IPS DF 6.9 (cell line): ENCODE results near the gene UTS2R.
A peak's percentile ranks its signal among the peaks of the same experiment; 100 is the strongest.
"Not testable (repeated sequence)": the region's sequence is repeated elsewhere in the genome, so short reads cannot be mapped to it uniquely, and the experiment has no call there.

Experiments used
- DNase-seq: peaks from one replicate; pipeline ENCODE4 v3.0.0-alpha.2; 2013; ENCODE audit warnings: low read depth, low spot score
- H3K27ac ChIP-seq: one replicate; pipeline ENCODE4 v1.5.1; 2013; ENCODE audit warnings: low read length, control low read depth
- H3K27me3 ChIP-seq: 2 replicates; pipeline ENCODE4 v1.6.1; 2013; ENCODE audit warnings: mild to moderate bottlenecking, low read length; ENCODE audit not compliant: control insufficient read depth, insufficient read depth
- H3K36me3 ChIP-seq: 2 replicates; pipeline ENCODE4 v1.6.1; 2013; ENCODE audit warnings: low read length; ENCODE audit not compliant: control insufficient read depth, insufficient read depth
- H3K4me1 ChIP-seq: 2 replicates; pipeline ENCODE4 v1.6.1; 2013; ENCODE audit warnings: low read length; ENCODE audit not compliant: control insufficient read depth, insufficient read depth
- H3K4me3 ChIP-seq: 2 replicates; pipeline ENCODE4 v1.5.1; 2013; ENCODE audit warnings: mild to moderate bottlenecking, low read length
- H3K9me3 ChIP-seq: 2 replicates; pipeline ENCODE4 v1.6.1; 2013; ENCODE audit warnings: low read length, inconsistent platforms; ENCODE audit not compliant: control insufficient read depth, insufficient read depth
- WGBS: extraction: QIAGEN DNeasy Blood & Tissue Kit; methylation state at CpG from one replicate; pipeline ENCODE4 v1.1.7; 2013; ENCODE audit warnings: mixed read lengths, missing lambda C conversion rate; ENCODE audit not compliant: insufficient read length, insufficient coverage; 5-methylcytosine and 5-hydroxymethylcytosine counted together

The UTS2R gene

DNA sequence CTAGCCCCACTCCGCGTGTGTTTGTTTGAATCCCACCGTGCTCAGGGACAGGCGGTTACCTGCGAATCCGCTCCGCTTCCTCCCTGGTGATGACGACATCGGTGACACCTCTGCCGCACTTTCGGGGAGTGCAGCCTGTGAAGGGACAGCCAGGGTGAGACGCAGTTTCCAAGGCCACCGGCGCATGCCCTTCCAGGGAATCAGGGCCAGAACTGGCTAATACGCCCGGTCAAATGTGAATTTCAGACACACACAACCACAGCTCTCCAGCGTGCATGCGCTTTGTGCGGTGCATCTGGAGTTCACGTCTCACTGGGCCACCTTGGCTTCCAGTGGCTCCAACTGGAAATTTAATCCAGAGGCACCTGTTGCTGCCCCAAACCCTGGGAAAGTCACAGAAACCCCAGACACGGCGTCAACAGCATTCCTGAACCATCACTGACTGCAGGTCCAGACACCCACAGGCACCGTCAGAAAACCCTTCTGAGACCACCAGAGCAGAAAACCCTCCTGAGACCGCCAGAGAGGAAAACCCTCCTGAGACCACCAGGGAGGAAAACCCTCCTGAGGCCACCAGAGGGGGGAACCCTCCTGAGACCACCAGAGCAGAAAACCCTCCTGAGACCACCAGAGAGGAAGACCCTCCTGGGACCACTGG, 40.0 kb downstream of the UTS2R start:
- no CpG with 5 or more reads among the region's 24 CpGs for WGBS
- no peak overlapping the region for H3K27ac ChIP-seq
- H3K4me3 ChIP-seq = no peak overlapping the region
- DNase-seq = no peak
- no peaks in the 10 kb centered on the region for H3K36me3 ChIP-seq
- H3K9me3 ChIP-seq = no peaks in the 10 kb centered on the region
- H3K27me3 ChIP-seq = no peaks in the 10 kb centered on the region
- H3K4me1 ChIP-seq = no peaks in the 10 kb centered on the region

DNA sequence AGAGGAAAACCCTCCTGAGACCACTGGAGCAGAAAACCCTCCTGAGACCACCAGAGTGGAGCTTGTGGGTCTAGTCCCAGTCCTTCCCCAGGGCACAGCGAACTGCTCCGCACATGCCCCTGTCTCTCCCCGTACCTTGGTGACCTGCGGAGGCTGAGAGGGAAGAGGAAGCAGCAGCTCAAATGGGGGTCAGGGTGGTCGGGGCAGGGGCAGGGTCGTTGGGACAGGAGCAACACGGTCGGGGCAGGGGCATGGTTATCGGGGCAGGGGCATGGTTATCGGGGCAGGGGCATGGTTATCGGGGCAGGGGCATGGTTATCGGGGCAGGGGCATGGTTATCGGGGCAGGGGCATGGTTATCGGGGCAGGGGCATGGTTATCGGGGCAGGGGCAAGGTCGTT, 40.5 kb downstream of the UTS2R start:
- WGBS = no CpG with 5 or more reads among the region's 16 CpGs
- H3K27ac ChIP-seq, DNase-seq, H3K27me3 ChIP-seq, H3K4me1 ChIP-seq, H3K4me3 ChIP-seq, H3K9me3 ChIP-seq, H3K36me3 ChIP-seq: not testable (repeated sequence)

DNA sequence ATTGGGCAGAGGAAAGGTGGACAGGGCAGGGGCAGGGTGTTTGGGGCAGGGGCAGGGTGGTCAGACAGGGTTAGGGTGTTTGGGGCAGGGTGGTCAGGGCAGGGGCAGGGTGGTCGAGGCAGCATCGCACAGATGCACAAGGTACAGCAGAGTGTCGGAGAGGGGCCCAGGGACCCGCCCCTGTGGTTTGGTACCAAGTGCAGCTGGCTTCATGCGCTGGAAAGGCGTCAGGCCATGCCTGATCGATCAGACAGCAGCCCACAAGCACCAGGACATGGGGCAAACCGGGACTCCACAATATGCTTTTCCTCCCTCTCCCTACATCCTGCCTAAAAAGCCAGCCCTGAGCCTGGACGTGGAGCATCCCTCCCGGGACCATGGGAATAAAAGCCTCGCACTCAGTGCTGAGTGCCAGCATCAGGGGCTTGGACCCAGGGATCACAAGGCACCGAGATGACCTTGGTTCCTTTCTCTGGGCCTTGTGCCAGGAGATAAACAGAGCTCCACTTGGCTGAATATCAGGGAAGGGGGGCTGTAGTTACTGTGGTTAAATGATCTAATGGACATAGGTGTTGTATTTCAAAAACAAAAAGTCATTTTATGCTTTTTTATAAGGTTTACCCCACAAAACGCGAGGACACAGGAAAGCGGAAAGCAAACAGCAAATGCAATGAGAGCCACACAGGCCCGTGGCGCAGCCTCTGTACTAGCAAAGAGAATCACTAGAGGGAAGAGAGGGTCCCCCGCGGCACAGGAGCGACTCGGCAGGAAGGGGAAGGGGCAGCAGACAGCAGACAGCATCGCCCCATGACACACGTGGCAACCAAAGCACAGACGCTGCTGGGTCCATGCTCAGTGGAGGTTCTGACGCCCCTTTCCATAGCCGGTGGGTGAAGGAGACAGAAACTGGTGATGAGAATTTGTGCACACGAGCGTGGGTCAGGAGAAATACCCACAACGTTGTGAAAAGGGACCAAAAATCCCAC, 41.3 kb downstream of the UTS2R start:
- Histone ChIP-seq H3K4me3 (no peak overlapping the region), H3K9me3 (no peaks in the 10 kb centered on the region), H3K27ac (no peak overlapping the region), H3K27me3 (no peaks in the 10 kb centered on the region), H3K4me1 (no peaks in the 10 kb centered on the region), H3K36me3 (no peaks in the 10 kb centered on the region)
- WGBS = no CpG with 5 or more reads among the region's 29 CpGs
- DNase-seq = no peak

DNA sequence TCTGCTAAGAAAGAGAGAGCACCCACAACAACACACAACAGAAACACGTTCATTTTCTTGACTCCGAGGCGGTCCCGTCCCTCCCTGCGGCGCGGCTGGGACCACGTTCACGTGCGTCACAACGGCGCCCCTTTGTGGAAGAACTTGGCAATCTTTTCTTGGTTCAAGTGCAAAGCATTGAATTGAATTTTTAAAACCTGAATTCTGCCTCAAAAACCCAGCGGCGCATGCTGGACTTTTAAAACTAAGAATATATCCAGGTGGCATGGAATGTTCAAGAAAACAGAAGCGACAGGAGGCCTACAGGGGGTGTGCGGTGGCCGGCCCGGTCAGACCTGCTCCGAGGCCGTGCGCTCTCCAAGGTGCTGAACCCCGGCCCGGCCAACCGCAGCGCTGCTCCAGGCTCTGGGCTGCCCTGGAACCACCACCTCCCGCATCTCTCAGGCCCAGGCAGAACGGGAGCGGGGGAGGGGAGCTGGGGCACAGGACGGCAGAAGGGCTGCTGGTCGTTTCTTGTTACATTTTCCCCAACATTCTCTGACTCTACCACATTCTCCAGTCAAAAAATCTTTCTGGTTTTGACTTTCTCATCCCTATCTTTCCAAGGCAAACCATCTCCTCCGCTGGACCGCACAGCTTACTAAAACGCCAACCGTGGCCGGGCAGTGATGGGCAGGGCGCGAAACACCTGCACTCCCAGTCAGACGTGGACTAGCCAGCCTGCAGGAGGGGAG, 43.1 kb downstream of the UTS2R start:
- peak; percentile 63 for DNase-seq
- Histone ChIP-seq H3K9me3 (no peaks in the 10 kb centered on the region), H3K36me3 (no peaks in the 10 kb centered on the region), H3K4me1 (no peaks in the 10 kb centered on the region), H3K4me3 (no peak overlapping the region), H3K27ac (no peak overlapping the region), H3K27me3 (no peaks in the 10 kb centered on the region)
- no CpG with 5 or more reads among the region's 38 CpGs for WGBS

DNA sequence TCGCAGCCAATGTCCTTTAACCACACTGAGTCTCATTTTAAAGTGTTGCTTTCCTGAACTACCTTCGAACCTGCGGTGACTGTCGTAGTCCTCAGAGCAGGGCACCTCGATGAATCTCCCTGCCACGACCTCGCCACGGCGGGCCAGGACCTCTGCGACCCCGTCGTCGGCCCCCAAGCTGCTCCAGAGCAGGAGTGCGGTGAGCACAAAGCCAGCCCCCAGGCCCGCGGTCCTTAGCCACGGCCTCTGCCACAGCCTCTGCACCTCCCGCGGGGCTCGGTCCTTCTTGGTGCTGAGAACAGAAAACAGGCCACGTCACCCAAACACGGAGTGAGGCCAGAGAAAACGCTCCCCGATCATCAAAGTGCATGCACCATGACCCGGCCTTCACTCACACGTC, 43.8 kb downstream of the UTS2R start:
- no peaks in the 10 kb centered on the region for H3K36me3 ChIP-seq
- H3K4me1 ChIP-seq = no peaks in the 10 kb centered on the region
- no peak for DNase-seq
- H3K27me3 ChIP-seq = no peaks in the 10 kb centered on the region
- H3K27ac ChIP-seq = no peak overlapping the region
- H3K4me3 ChIP-seq = no peak overlapping the region
- no peaks in the 10 kb centered on the region for H3K9me3 ChIP-seq
- WGBS = no CpG with 5 or more reads among the region's 26 CpGs

DNA sequence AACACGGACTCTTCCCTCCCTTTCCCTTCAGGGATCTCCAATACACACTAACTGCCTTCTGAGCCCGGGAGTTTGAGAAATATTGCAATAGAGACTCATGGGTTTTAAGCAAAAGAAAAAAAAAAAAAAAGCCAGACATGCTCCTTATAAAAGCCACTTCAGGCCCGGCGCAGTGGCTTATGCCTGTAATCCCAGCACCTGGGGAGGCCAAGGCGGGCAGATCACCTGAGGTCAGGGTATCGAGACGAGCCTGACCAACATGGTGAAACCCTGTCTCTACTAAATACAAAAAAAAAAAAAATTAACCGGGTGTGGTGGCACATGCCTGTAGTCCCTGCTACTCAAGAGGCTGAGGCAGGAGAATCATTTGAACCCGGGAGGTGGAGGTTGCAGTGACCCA, 44.2 kb downstream of the UTS2R start:
- H3K27me3 ChIP-seq = no peaks in the 10 kb centered on the region
- DNase-seq = no peak
- WGBS = no CpG with 5 or more reads among the region's 9 CpGs
- no peak overlapping the region for H3K4me3 ChIP-seq
- no peaks in the 10 kb centered on the region for H3K4me1 ChIP-seq
- H3K36me3 ChIP-seq = no peaks in the 10 kb centered on the region
- H3K9me3 ChIP-seq = no peaks in the 10 kb centered on the region
- H3K27ac ChIP-seq = no peak overlapping the region

DNA sequence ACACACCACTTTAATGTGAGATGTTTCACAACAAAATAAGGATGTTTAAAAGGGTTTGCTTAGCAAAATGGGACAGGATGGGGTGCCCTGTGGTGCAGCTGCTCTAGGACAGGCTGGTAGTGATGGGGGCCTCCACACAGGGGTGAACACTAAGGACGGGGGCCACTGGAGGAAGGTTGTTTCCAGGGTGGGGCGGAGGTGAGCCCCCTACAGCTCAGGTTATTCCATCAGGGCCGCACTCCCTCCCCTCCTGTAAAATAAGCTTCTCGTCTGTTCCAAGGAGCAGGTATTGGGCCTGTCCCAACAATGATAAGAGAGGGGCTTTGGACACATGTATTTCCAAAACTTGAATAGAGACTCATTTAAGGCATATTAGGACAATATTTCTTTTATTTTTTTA, 44.7 kb downstream of the UTS2R start:
- no peaks in the 10 kb centered on the region for H3K9me3 ChIP-seq
- no peaks in the 10 kb centered on the region for H3K4me1 ChIP-seq
- WGBS = no CpG with 5 or more reads among the region's 4 CpGs
- H3K27ac ChIP-seq = no peak overlapping the region
- DNase-seq = no peak
- no peak overlapping the region for H3K4me3 ChIP-seq
- no peaks in the 10 kb centered on the region for H3K36me3 ChIP-seq
- no peaks in the 10 kb centered on the region for H3K27me3 ChIP-seq

DNA sequence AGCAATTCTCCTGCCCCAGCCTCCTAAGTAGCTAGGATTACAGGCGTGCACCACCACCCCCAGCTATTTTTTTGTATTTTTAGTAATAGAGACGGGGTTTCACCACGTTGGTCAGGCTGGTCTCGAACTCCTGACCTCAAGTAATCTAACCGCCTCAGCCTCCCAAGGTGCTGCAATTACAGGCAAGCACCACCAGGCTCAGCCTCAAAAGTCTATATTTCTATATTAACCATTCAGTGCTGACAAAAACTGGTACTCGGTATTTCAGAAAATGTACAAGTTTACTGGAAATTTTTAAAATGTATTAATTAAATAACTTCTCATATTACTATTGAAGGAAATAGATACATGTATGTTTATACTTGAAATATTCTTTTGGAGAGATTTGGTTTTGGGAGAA, 45.2 kb downstream of the UTS2R start:
- no peaks in the 10 kb centered on the region for H3K9me3 ChIP-seq
- no peak overlapping the region for H3K27ac ChIP-seq
- H3K4me3 ChIP-seq = no peak overlapping the region
- H3K36me3 ChIP-seq = no peaks in the 10 kb centered on the region
- no peak for DNase-seq
- WGBS = no CpG with 5 or more reads among the region's 6 CpGs
- no peaks in the 10 kb centered on the region for H3K4me1 ChIP-seq
- H3K27me3 ChIP-seq = no peaks in the 10 kb centered on the region

DNA sequence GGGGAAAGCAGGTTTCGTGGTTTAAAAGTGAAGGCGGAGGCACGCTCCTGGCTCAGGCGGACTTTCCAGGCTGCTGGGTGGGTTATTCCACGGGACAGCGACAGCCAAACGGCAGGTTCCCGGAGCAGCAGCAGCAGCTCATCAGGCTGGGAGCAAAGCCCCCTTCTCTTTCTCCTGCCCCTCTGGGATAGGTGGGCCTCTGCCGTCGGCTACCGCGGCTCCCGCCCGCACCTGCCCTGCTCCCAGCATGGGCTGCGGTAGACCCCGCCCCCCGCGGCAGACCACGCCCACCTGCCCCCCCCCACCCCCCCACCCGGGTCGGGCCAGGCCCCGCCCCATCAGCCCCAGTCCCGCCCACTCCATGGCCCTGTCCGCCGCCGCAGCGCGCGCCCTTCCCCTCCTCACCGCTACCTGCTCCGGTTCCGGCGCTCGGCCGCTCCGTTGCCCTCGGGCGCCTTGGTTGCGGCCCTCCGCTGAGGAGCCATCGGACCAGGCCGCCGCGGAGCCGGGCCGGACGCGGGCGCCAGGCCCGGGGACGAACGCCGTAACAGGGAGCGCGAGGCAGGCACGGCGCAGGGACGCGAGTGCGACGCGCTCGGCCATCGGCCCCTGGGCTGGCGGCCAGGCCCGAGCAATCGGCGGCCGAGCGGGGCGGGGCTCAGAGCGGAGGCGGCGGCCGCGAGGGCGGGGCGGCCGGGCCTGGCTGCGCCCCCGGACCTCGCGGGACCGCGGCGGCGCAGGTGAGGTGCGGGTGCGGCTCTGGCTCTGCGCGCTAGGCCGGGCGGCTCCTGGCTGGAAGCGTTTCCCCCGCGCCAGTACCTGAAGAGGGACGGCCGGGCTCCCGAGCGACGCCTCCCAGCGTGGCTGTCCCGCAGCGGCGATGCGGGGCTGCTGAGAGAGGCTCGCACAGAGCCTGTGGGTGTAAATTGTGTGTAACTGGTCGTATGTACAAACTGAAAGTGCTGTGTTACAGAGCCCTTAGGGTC, 46.7 kb downstream of the UTS2R start, which contains the start of the genes HEXD and OGFOD3:
HEXD (plus strand) TSS at position 347 of the 986 bp plus-strand sequence. CDS start 1,453 bp downstream, outside the sequence.
OGFOD3 (minus strand) TSS at position 586 of the 986 bp plus-strand sequence; CDS start at position 485, 101 bp downstream.
- Histone ChIP-seq H3K4me1 (no peaks in the 10 kb centered on the region), H3K36me3 (no peaks in the 10 kb centered on the region), H3K27me3 (no peaks in the 10 kb centered on the region), H3K27ac (no peak within 1 kb of the TSS), H3K4me3 (peak within 1 kb of the TSS; percentile 84), H3K9me3 (no peaks in the 10 kb centered on the region)
- WGBS = no CpG with 5 or more reads among the region's 108 CpGs
- DNase-seq = peak; percentile 54
